ENCODE results near the gene SNRNP40.

DNA sequence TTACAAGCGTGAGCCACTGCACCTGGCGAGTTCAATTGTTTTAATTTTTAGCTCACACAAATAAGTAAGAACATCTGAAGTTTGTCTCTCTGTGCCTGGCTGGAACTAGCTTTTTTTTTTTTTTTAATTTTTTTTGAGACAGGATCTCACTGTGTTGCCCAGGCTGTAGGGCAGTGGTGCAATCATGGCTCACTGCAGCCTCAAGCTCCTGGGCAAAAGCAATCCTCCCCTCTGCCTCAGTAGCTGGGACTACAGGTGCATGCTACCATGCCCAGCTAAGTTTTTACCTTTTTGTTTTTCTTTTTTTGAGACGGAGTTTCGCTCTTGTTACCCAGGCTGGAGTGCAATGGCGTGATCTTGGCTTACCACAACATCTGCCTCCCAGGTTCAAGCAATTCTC, 64.8 kb downstream of the SNRNP40 start:
- TF ChIP-seq GATA2 (IDR thresholded peaks at IDR 0.05; ENCODE audit: low read depth, low read length), result no peak
- TF ChIP-seq GATA3 (IDR thresholded peaks at IDR 0.05; ENCODE audit: low read depth, low read length), result no peak

Data from SH-SY5Y (cell line).